Measurements from ENCODE around the gene SORCS1. TPM values are rescaled to one million over a fixed set of nuclear protein-coding genes. Genes with fewer than 3 reads are reported as not detected.

The SORCS1 gene
- total and polyA plus RNA-seq, 2 experiments from 2014 or later: not detected

GRCh38 chr10:107013258-107014006 lies 151.1 kb downstream of the SORCS1 start:
- Histone ChIP-seq H3K79me2 (ENCODE audit: insufficient read depth) (no peaks in the 10 kb centered on the region), H3K4me3 (no peak overlapping the region), H3K27ac (no peak overlapping the region), H3K36me3 (ENCODE audit: low read depth) (no peaks in the 10 kb centered on the region), H3K9me2 (ENCODE audit: insufficient read depth) (no peaks in the 10 kb centered on the region), H3K9ac (no peak overlapping the region), H2AFZ (no peak overlapping the region), H3K4me1 (ENCODE audit: insufficient read depth) (no peaks in the 10 kb centered on the region), H3K27me3 (replicated peaks; ENCODE audit: insufficient read depth) (no peaks in the 10 kb centered on the region), H4K20me1 (ENCODE audit: insufficient read depth) (no peaks in the 10 kb centered on the region), H3F3A (ENCODE audit: insufficient read depth) (no peaks in the 10 kb centered on the region), H3K9me3 (ENCODE audit: low read depth) (no peaks in the 10 kb centered on the region), H3K4me2 (ENCODE audit: unreplicated experiment) (no peak overlapping the region)
- 19 to 28% methylated on average over 4 of the region's 4 CpGs for WGBS, 2 experiments (ENCODE audit: low coverage in 1 of 2, low lambda C conversion rate in 2 of 2, missing lambda C conversion rate in 2 of 2)
- in situ Hi-C loops (cut with MboI): no loop called here
- no peak for DNase-seq
- TF ChIP-seq EZH2phosphoT487 (IDR thresholded peaks at IDR 0.05; ENCODE audit: insufficient read depth, low read depth) (no peak), EZH2 (IDR thresholded peaks at IDR 0.05; ENCODE audit: insufficient read depth, poor library complexity, severe bottlenecking) (no peak)

GRCh38 chr10:107011992-107012391 lies 152.5 kb downstream of the SORCS1 start:
- no peaks in the 10 kb centered on the region for H3K9me2 ChIP-seq (ENCODE audit: insufficient read depth)
- H3K9ac ChIP-seq: no peak overlapping the region
- no peaks in the 10 kb centered on the region for H3K4me1 ChIP-seq (ENCODE audit: insufficient read depth)
- no peaks in the 10 kb centered on the region for H3K9me3 ChIP-seq (ENCODE audit: low read depth)
- H3K4me3 ChIP-seq: no peak overlapping the region
- no peak overlapping the region for H3K27ac ChIP-seq
- H3K36me3 ChIP-seq (ENCODE audit: low read depth): no peaks in the 10 kb centered on the region
- no peak overlapping the region for H2AFZ ChIP-seq
- H3F3A ChIP-seq (ENCODE audit: insufficient read depth): no peaks in the 10 kb centered on the region
- H3K4me2 ChIP-seq (ENCODE audit: unreplicated experiment): no peak overlapping the region
- no peak for DNase-seq
- no peaks in the 10 kb centered on the region for H3K79me2 ChIP-seq (ENCODE audit: insufficient read depth)
- H4K20me1 ChIP-seq (ENCODE audit: insufficient read depth): no peaks in the 10 kb centered on the region
- TF ChIP-seq EZH2phosphoT487 (IDR thresholded peaks at IDR 0.05; ENCODE audit: insufficient read depth, low read depth) (no peak), EZH2 (IDR thresholded peaks at IDR 0.05; ENCODE audit: insufficient read depth, poor library complexity, severe bottlenecking) (no peak)
- no peaks in the 10 kb centered on the region for H3K27me3 ChIP-seq (replicated peaks; ENCODE audit: insufficient read depth)
- in situ Hi-C loops (cut with MboI): no loop called here
- 23 to 33% methylated on average over 3 of the region's 3 CpGs for WGBS, 2 experiments (ENCODE audit: low coverage in 1 of 2, low lambda C conversion rate in 2 of 2, missing lambda C conversion rate in 2 of 2)

GRCh38 chr10:107011105-107011504 lies 153.4 kb downstream of the SORCS1 start:
- no peaks in the 10 kb centered on the region for H3K9me3 ChIP-seq (ENCODE audit: low read depth)
- H3K4me2 ChIP-seq (ENCODE audit: unreplicated experiment): no peak overlapping the region
- no peaks in the 10 kb centered on the region for H3F3A ChIP-seq (ENCODE audit: insufficient read depth)
- H3K9ac ChIP-seq: no peak overlapping the region
- no peak overlapping the region for H3K27ac ChIP-seq
- no peaks in the 10 kb centered on the region for H3K79me2 ChIP-seq (ENCODE audit: insufficient read depth)
- H3K9me2 ChIP-seq (ENCODE audit: insufficient read depth): no peaks in the 10 kb centered on the region
- no peaks in the 10 kb centered on the region for H3K4me1 ChIP-seq (ENCODE audit: insufficient read depth)
- H3K4me3 ChIP-seq: no peak overlapping the region
- no peaks in the 10 kb centered on the region for H3K27me3 ChIP-seq (replicated peaks; ENCODE audit: insufficient read depth)
- TF ChIP-seq EZH2 (IDR thresholded peaks at IDR 0.05; ENCODE audit: insufficient read depth, poor library complexity, severe bottlenecking) (no peak), EZH2phosphoT487 (IDR thresholded peaks at IDR 0.05; ENCODE audit: insufficient read depth, low read depth) (no peak)
- DNase-seq: no peak
- in situ Hi-C loops (cut with MboI): no loop called here
- 27 to 28% methylated on average over 3 of the region's 3 CpGs for WGBS, 2 experiments (ENCODE audit: low coverage in 1 of 2, low lambda C conversion rate in 2 of 2, missing lambda C conversion rate in 2 of 2)
- H3K36me3 ChIP-seq (ENCODE audit: low read depth): no peaks in the 10 kb centered on the region
- no peaks in the 10 kb centered on the region for H4K20me1 ChIP-seq (ENCODE audit: insufficient read depth)
- no peak overlapping the region for H2AFZ ChIP-seq

- in situ Hi-C loops (cut with MboI): no loop called here
- H4K20me1 ChIP-seq (ENCODE audit: insufficient read depth): no peaks in the 10 kb centered on the region
- 65 to 74% methylated on average over 8 of the region's 8 CpGs for WGBS, 2 experiments (ENCODE audit: low coverage in 1 of 2, low lambda C conversion rate in 2 of 2, missing lambda C conversion rate in 2 of 2)
- H3K4me1 ChIP-seq (ENCODE audit: insufficient read depth): no peaks in the 10 kb centered on the region
- TF ChIP-seq EZH2phosphoT487 (IDR thresholded peaks at IDR 0.05; ENCODE audit: insufficient read depth, low read depth): no peak
- no peak for TF ChIP-seq EZH2 (IDR thresholded peaks at IDR 0.05; ENCODE audit: insufficient read depth, poor library complexity, severe bottlenecking)
- no peak for DNase-seq
- H3K27me3 ChIP-seq (replicated peaks; ENCODE audit: insufficient read depth): no peaks in the 10 kb centered on the region
- H3K4me3 ChIP-seq: no peak overlapping the region
- H3K4me2 ChIP-seq (ENCODE audit: unreplicated experiment): no peak overlapping the region
- no peaks in the 10 kb centered on the region for H3K9me3 ChIP-seq (ENCODE audit: low read depth)
- H2AFZ ChIP-seq: no peak overlapping the region
- no peaks in the 10 kb centered on the region for H3K79me2 ChIP-seq (ENCODE audit: insufficient read depth)
- H3K36me3 ChIP-seq (ENCODE audit: low read depth): no peaks in the 10 kb centered on the region
- H3K27ac ChIP-seq: no peak overlapping the region
- H3F3A ChIP-seq (ENCODE audit: insufficient read depth): no peaks in the 10 kb centered on the region
- H3K9me2 ChIP-seq (ENCODE audit: insufficient read depth): no peaks in the 10 kb centered on the region
- no peak overlapping the region for H3K9ac ChIP-seq
These were observed 154.0 kb downstream of the SORCS1 start for GRCh38 chr10:107010531-107010930.

Measured in GM23248 (cell line).